GM19240 (cell line): ENCODE data around the gene CAMK1G.

ENCODE experiments used
- DNase-seq: peaks from one replicate; pipeline ENCODE4 v3.0.0; 2011; ENCODE audit warnings: low spot score; ENCODE audit not compliant: insufficient read length

CAMK1G gene

DNA sequence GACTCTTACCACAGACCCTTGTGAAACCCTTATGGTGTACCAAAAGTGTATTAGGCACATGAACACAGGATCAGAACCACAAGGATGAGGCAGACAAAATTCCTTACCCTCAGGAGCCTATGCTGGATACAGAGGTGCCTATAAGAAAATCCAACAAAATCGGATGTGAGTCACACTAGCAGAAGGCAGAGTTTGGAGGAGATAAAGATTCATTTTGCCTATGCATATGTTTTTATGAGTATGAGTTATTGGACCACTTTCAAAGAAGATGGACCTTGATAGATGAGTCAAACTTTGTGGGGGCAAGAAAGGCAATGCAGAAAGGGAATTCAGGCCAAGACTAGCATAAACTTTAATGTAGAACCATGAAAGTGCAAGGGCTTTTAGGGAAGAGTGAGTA, 17.0 kb downstream of the CAMK1G start:
- DNase-seq = no peak

GRCh38 chr1:209601809-209602657, 18.5 kb downstream of the CAMK1G start:
- DNase-seq = no peak

GRCh38 chr1:209603877-209604276, 20.4 kb downstream of the CAMK1G start:
- DNase-seq = no peak

GRCh38 chr1:209607102-209607794, 23.7 kb downstream of the CAMK1G start:
- DNase-seq = peak; percentile 41

GRCh38 chr1:209607795-209608178, 24.3 kb downstream of the CAMK1G start:
- no peak for DNase-seq

DNA sequence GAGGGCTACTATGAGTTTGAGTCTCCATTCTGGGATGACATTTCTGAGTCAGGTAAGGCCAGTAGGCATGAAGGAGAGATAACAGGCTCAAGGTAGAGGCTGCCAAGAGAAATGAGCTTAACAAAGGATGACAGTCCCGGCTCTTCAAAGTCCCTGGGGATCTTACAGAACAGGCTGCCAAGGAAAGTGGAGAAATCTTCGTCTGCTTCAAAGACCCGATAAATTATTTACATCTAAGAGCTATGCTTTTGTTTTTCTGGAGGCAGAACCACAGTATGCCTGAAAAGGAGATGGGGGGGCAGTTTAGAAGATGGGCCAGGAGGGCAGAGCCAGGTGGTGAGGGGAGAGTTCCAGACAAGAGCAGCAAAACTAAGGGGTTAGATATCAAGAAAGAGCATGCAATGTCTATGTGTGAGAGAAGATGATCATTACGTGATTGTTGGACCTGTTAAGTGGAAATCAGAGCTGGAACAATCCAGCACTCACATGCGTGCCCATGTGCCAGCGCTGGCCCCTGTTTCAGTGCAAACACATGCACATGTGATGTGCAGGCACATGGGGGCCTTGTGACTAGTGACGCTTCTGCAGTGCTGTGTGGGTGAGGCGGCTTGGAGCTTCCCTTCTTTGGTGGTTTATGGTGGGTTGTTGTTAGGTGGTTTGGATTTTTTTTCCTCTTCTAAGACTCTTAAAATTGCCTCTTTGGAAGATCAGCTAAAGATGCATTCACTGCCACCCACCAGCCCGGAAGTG, 25.7 kb downstream of the CAMK1G start:
- DNase-seq = no peak

- DNase-seq = no peak
These were observed 26.5 kb downstream of the CAMK1G start for GRCh38 chr1:209609791-209610630.

DNA sequence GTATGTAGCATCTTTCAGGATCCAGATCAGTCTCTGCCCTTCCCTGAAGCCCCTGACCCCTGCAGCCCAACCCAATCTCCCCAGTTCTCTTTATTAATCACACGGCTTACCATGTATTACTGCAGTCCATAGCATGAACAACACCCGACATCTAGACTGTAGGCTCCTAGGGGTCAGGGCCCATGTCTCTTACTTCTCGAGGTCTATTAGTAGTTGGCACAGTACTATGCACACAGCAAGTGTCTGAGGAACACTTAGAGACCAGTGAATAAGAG, 27.1 kb downstream of the CAMK1G start:
- DNase-seq = no peak

DNA sequence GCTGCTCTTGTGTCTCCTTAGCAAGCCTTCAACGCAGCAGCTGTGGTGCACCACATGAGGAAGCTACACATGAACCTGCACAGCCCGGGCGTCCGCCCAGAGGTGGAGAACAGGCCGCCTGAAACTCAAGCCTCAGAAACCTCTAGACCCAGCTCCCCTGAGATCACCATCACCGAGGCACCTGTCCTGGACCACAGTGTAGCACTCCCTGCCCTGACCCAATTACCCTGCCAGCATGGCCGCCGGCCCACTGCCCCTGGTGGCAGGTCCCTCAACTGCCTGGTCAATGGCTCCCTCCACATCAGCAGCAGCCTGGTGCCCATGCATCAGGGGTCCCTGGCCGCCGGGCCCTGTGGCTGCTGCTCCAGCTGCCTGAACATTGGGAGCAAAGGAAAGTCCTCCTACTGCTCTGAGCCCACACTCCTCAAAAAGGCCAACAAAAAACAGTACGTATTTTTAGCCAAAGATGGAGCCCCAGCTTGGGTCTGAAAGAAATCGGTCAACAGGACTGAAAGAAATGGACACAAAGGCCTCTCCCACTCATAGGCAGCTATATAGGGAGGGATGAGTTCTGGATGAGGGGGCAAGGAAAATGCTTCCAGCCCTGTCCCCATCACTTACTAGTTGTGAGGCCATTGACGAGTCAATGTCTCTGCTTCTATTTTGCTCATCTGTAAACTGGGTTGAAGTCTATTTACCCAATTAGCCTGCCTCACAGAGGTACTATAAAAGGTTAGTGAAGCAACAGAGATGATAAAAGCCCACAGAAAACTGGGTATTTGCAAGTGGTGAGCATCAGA, 28.5 kb downstream of the CAMK1G start:
- no peak for DNase-seq

DNA sequence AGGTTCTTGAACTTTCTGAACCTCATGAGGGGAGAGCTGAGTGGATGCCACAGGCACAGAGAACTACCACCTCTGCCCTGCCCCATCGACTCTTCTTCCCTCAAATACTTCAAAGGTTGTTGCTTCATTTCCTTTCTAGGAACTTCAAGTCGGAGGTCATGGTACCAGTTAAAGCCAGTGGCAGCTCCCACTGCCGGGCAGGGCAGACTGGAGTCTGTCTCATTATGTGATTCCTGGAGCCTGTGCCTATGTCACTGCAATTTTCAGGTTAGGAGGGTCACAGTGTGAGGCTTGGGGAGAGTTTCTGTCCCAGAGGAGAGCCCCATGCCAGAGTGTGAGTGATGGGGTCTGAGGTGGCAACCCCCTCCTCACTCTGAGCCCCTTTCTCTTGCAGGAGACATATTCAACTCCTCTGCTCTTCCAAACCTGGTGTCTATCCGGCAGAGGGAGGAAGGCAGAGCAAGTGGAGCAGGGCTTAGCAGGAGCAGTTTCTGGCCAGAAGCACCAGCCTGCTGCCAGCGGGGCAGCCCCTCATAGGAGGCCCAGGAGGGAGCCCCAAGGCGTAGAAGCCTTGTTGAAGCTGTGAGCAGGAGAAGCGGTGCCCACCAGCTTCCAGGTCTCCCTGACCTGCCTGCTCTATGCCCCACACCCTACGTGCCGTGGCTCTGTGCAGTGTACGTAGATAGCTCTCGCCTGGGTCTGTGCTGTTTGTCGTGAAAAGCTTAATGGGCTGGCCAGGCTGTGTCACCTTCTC, 29.3 kb downstream of the CAMK1G start:
- no peak for DNase-seq

DNA sequence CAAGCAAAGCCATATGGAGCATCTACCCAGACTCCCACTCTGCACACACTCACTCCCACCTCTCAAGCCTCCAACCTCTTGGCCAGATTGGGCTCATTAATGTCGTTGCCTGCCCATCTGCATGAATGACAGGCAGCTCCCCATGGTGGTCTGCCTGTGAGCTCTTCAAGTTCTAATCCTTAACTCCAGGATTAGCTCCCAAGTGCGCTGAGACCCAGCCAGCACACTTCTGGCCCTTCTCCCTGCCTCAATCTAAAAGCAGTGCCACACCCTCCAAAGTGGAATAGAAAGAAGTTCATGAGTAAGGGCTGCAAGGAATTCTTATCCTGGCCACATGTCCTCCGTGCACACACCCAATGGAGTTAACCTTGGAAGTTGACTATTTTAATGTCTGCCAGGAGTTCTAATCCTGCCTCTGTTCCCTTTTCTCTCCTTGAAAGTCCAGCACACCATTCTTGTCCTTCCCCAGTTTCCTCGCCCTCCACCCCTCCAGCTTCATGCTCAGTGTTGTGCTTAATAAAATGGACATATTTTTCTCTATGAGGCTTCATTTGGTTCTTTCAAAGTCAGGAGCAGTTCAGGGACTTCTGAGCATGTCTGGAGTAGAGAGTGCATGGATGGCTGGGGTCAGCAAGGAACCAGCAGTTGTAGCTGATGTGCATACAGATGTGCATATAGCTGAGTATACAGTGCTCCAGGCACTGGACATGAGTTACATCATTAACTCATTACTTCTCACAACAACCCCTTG, 30.1 kb downstream of the CAMK1G start:
- no peak for DNase-seq

GRCh38 chr1:209614151-209614420, 30.6 kb downstream of the CAMK1G start:
- no peak for DNase-seq

GRCh38 chr1:209614906-209615305, 31.4 kb downstream of the CAMK1G start:
- no peak for DNase-seq

DNA sequence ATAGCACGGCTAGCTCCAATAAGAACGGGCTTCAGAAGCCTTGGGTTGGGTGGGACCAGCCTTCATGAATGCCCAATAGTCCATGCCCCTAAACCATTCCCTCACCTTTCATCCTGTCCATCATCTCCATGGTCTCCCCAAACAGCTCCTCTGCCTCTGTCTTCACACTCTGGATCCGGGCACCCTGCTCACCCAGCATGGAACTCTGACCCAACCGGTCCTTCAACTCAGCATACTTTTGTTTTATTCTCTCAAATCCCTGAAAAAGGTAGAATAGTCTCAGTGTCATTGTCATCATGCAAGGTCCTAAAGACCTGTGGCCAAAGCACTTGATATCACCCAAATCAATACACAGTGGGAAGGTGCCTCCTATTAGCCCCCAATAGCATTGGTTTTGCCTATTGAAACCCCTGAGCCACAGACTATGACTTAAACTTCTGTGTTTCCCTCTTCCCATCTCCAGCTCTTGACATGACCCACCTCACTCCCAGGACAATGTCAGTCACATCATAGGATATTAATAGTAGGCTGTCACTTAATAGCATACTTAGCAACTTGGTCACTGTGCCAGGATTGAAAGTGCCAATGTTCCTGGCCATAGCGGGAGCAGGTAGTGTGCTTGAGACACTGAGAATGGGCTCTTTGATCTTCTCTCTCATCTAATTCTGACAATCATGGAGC, 33.0 kb downstream of the CAMK1G start:
- no peak for DNase-seq

- no peak for DNase-seq
These were observed 33.6 kb downstream of the CAMK1G start for GRCh38 chr1:209617047-209617673.

DNA sequence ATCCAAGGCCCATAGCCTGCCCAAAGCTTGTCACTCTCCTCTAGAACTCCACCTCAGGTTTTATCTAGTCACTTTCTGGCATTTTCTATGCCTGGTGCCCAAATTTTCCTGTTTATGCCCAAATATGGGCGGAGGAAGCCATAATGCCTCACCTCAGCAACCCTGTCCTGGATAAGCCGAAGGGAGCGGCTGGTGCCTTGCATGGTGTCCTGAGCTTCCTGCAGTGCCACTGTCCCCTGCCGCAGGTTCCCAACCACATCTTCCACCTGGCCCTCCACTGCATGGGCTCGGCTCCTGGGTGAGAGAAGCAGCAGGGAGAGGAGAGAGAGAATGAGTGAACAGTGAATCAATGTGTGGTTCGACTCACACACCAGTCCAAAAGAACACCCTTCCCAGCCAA, 34.2 kb downstream of the CAMK1G start:
- no peak for DNase-seq

DNA sequence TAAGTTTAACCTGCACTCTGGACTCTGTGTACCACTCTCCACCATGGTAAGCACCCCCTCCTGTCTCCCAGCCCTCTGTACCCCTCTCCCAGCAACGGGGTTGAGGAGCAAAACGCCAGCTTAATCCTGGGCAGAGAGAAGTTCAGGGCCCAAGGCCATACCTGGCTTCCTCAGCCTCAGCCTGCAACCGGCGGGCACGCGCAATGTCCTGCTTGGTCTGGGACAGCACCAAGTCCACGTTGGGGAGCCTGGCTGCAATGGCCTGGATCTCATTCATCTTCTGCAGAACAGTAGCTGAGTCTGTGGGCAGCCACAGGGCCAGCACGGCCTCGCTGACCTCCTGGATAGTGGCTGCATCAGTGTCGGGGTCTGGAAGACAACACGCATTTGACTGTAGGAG, 34.8 kb downstream of the CAMK1G start:
- DNase-seq = no peak

DNA sequence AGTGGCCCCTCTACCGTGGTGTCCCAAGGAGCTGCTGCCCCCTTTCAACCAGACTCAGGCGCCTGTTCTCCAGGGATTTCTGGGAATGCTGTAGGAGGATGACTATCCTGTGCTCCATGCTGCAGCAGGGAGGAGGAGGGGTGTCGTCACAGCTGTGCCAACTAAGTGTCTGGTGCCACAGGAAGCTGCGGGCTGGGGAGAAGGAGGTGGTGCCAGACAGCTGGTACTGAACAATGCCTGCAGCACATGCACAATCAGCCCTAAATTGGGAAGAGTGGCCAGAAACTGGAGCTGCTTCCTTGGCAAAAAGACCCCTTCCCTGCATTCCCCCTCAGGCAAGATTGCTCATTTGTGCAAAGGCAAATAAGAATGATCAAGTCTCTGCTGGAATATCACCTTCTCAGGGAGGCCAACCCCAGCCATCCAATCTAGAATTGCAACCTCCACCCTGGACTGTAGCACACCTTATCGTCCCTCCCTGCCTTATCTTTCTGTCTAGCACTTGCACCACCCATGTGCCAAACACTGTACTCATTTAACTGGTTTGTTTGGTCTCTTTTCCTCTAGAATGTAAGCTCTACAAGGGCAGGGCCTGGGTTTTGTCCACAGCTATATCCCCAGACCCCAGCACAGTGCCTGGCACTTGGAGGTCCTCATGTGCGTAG, 35.4 kb downstream of the CAMK1G start:
- no peak for DNase-seq
